Measurements from ENCODE around the gene FAM9C.
"Not testable (repeated sequence)": the region's sequence is repeated elsewhere in the genome, so short reads cannot be mapped to it uniquely, and the experiment has no call there.

The FAM9C gene

DNA sequence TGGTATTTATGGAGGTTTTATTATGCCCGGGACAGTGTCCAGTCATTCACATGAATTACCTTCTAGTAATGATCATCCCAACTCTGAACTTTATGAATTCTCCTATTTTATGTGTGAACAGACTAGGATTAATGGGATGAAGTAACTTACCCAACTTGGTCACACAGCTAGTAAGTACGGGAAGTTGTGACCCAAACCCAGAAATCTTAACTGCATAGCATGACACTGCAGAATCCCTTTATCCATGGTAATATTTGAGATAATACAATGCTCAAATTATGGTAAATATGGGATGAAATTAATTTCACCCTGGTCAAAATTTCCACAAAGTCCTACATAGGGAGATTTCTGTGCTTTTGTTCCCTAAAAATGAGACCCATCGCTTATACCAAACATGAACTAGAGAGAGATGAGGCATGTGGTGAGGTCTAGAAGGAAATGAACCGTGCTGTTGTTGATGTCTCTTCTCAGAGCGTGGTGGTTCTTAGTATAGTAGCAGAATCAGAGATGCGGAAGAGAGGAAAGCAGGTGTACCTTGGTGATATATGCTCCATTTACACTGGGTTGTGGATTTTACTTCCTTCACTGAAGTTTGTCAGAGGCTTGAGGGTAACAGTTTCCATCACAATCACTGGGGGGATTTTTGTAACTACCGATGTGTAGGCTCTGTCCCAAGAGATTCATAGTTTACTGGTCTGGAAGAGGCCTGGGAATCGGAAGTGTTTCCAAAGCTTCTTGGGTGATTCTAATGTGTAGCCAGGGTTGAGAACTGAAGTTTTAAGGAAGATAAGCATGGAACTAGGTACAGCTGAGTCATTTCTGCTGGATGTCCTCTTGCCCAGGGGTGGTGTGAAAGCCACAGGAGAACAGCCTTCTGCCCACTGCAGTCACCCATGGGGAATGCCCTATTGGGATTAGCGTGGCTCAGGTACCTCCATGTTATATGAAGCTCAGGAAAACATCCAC, 30.2 kb upstream of the FAM9C start:
- DNase-seq, result no peak

- no peak for DNase-seq
Observed at GRCh38 chrX:13069771-13070416, 25.5 kb upstream of the FAM9C start.

DNA sequence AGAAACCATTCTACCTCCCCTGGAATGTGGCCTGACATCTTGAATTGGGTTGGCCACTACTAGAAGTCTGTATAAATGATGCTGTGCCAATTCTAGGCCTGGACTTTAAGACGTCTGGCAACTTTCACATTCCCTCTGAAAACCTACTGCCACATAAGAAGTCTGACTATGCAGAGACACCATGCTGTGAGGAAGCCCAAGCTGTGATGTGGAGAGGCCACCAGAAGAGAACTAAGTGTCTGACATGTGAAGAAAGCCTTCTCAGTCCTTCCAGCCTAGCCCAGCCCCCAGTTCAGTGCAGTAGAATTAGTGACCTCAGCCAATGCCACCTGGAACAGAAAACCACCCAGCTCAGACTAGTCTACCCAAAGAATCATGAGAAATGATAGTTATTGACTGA, 24.2 kb upstream of the FAM9C start:
- no peak for DNase-seq

DNA sequence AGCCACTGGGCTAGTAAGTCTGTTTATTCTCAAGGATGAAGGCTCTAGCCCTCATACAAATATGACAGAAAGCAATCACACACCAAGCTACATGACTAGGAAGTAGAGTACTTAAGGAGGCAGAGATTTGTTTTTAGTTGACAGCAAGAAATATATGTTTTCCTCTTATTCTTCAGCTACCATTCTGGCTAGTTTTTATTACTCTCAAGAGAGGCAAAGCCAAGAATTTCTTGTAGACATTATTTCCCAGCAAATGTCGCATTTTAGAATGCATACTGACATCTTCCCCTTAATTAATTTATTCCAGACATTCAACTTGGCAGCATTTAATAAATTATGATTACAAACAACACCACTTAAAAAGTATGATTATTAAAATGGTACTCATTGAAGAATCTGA, 23.4 kb upstream of the FAM9C start:
- no peak for DNase-seq

GRCh38 chrX:13066391-13066790, 22.0 kb upstream of the FAM9C start:
- DNase-seq, result no peak

GRCh38 chrX:13064599-13065143, 20.3 kb upstream of the FAM9C start:
- DNase-seq, result no peak

DNA sequence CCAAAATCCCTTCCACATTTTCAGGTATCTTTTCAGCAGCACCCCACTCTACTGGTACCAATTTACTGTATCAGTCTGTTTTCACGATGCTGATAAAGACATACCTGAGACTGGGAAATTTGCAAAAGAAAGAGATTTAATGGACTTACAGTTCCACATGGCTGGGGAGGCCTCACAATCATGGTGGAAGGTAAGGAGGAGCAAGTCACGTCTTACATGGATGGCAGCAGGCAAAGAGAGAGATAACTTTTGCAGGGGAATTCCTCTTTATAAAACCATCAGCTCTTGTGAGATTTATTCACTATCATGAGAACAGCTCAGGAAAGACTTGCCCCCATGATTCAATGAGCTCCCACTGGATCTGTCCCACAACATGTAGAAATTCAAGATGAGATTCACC, 18.7 kb upstream of the FAM9C start:
- DNase-seq, result not testable (repeated sequence)

GRCh38 chrX:13062331-13062730, 17.9 kb upstream of the FAM9C start:
- not testable (repeated sequence) for DNase-seq

DNA sequence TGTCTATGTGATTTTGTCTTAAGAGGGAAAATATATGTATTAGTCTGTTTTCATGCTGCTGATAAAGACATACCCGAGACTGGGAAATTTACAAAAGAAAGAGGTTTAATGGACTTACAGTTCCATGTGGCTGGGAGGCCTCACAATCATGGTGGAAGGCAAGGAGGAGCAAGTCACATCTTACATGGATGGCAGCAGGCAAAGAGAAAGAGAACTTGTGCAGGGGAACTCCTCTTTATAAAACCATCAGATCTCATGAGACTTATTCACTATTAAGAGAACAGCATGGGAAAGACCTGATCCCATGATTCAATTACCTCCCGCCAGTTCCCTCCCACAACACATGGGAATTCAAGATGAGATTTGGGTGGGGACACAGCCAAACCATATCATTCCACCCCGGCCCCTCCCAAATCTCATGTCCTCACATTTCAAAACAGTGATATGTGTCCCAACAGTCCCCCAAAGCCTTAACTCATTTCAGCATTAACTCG, 16.8 kb upstream of the FAM9C start:
- DNase-seq, result not testable (repeated sequence)

- no peak for DNase-seq
Observed at GRCh38 chrX:13059637-13060499, 15.4 kb upstream of the FAM9C start.

GRCh38 chrX:13055486-13055885, 11.1 kb upstream of the FAM9C start:
- DNase-seq, result no peak

DNA sequence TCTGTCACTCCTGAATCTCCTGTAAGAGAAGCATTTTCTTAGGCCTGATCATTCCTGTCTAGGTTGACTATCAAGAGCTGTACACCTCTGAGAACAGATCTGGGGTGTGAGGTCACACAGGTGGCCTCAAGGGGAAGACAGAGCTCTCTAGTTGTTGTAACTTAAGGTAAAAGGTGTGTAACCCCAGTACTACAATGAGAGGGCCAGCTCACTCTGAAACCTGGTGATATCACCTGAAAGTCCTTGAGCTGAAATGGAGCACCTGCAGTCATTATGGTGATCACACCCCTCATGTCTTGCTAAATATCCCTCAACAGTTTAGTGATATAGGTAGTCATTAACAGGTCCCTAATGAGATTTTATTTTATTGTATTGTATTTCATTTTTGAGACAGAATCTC, 8.8 kb upstream of the FAM9C start:
- no peak for DNase-seq

GRCh38 chrX:13051529-13052172, 7.2 kb upstream of the FAM9C start:
- DNase-seq, result peak; percentile 40

DNA sequence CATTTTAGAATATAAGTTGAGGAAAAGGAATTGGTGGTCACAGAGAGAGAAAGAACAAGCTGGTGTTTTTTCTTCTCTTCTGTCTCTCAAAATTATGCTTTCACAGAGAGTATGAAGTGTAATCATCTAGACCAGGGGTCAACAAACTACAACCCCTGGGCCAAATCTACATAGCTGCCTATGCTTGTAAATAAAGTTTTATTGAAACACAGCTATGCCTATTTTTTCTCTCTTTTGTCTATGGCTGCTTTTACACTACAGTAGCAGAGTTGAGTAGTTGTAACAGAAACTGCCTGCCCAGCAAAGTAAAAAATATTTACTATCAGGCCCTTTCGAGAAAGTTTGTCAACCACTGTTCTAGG, 6.7 kb upstream of the FAM9C start:
- no peak for DNase-seq

DNA sequence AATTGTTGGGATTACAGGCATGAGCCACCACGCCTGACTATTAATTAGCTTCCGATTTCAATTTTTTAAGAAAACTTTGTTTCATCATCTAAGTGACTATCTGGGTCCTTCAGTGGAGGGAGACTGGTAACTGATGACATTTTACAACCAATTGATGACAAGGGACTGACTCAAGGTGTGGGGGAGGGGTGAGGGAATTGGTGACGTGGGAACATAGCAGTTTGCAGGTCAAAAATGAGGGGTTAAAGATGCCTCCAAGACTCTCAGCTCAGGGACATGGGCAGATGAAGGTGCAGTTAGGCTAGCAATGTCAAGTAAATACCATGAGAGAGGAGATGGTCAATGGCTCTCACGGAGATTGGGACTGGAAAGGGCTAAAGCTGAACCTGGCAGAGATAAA, 5.7 kb upstream of the FAM9C start:
- DNase-seq, result no peak

DNA sequence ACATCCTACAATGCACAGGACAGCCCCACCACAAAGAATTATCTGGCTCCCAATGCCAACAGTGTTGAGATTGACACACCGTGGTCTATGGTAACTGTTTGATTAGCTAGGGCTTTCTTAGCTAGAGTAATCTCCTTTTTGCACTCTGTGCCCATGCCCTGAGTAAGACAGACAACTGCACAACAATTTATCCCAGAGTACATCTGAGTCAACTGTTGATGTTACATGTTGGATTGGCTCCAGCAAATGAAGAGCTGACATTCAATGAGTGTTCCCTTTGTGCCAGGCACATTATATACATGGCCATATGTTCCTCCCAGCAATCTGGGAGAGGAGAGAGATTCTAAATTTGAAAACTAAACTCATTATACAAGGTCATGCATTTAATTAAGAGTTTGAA, 3.9 kb upstream of the FAM9C start:
- DNase-seq, result no peak

DNA sequence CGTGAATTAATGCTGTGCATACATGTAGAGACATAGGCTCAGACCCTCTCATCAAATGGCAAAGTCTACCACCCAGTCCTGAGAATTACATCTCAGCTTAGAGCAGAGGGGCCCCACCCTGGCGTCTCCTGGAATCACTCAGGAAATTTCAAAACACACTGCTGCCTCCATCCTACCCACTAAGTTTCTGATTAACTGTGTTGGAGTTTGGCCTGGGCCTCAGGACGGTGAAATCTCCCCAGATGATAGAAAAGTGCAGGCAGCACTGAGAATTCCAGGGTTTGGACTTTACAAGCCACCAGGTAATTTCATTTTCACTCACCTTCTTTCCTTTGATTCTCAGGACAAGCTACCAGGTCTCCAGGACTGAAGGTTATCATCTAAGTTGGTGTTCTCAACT, 3.3 kb upstream of the FAM9C start:
- DNase-seq, result no peak

- no peak for DNase-seq
Observed at GRCh38 chrX:13046141-13046855, 1.9 kb upstream of the FAM9C start.

DNA sequence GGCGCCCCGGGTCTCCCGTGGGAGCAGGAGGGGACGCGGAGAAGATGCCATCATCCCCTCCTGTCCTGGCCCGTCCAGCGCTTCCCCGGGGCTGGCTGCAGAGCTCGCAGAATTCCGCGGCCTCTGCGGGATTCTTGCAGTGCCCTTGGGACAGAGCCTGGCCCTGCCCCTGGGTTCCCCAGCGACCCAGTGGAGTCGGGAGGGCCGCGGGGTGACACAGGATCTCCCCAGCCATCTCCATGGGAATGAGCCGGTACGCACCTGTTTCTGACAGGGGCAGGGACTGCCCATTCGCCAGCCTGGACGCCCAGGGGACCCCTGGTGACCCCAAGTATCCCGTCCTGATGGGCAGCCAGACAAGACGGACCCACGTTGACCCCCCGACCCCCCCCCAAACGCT, 482 bp downstream of the FAM9C start:
- no peak for DNase-seq

DNA sequence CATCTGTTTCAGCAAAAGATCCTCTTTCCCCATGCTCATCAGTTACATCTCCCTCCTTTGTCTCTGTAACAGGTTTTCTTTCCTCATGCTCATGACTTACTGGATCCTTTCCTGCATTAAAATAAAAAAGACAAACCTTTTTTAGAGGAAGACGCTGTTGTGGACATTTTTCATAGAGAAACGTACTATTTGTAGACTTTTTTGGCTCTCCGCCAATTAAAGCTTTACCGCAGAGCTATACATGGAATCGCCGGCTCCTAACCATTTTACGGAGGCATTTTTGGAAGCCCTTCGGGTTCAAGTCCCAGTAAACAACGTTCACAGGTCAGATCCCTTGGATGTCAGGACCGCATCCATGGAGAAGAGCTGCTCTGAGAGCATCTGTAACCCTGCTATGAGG, 1.3 kb downstream of the FAM9C start:
- DNase-seq, result no peak

GRCh38 chrX:13036896-13037295, 7.5 kb downstream of the FAM9C start:
- no peak for DNase-seq

- no peak for DNase-seq
Observed at GRCh38 chrX:13033193-13033592, 11.2 kb downstream of the FAM9C start.
